Brain microvascular endothelial cell (primary cell): ENCODE measurements around the gene STX4.

Experiments used
- DNase-seq: peaks from one replicate; pipeline ENCODE4 v3.0.0-alpha.2; 2020
- H3K27ac ChIP-seq: fragments of 250-450 bp; sonication (Bioruptor Pico); 2 replicates; pipeline ENCODE4 v1.5.1; 2020; ENCODE audit warnings: mild to moderate bottlenecking, moderate library complexity
- H3K27me3 ChIP-seq: fragments of 250-450 bp; sonication (Bioruptor Pico); replicated peaks from 2 replicates; pipeline ENCODE4 v1.5.1; 2020; ENCODE audit warnings: mild to moderate bottlenecking
- H3K36me3 ChIP-seq: fragments of 250-450 bp; sonication (Bioruptor Pico); replicated peaks from 2 replicates; pipeline ENCODE4 v1.5.1; 2020; ENCODE audit warnings: mild to moderate bottlenecking
- H3K4me3 ChIP-seq: 2 replicates; pipeline ENCODE4 v1.5.1; 2011; ENCODE audit warnings: low read depth, mild to moderate bottlenecking, control low read depth, low read length, moderate library complexity
- in situ Hi-C: cut with HindIII; loops from 2 replicates; pipeline ENCODE4 v1.10.0; 2017; ENCODE audit warnings: low sequenced_read_pairs, low pct_ligation_motif_present
- TF ChIP-seq, protein P1 (sequence below): IDR thresholded peaks from 2 replicates; pipeline ENCODE4 v1.5.1; 2011; ENCODE audit warnings: low read depth, mild to moderate bottlenecking, moderate library complexity, low read length, control low read depth, inconsistent platforms; ENCODE audit errors: missing control alignments

STX4 gene, protein sequence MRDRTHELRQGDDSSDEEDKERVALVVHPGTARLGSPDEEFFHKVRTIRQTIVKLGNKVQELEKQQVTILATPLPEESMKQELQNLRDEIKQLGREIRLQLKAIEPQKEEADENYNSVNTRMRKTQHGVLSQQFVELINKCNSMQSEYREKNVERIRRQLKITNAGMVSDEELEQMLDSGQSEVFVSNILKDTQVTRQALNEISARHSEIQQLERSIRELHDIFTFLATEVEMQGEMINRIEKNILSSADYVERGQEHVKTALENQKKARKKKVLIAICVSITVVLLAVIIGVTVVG

DNA sequence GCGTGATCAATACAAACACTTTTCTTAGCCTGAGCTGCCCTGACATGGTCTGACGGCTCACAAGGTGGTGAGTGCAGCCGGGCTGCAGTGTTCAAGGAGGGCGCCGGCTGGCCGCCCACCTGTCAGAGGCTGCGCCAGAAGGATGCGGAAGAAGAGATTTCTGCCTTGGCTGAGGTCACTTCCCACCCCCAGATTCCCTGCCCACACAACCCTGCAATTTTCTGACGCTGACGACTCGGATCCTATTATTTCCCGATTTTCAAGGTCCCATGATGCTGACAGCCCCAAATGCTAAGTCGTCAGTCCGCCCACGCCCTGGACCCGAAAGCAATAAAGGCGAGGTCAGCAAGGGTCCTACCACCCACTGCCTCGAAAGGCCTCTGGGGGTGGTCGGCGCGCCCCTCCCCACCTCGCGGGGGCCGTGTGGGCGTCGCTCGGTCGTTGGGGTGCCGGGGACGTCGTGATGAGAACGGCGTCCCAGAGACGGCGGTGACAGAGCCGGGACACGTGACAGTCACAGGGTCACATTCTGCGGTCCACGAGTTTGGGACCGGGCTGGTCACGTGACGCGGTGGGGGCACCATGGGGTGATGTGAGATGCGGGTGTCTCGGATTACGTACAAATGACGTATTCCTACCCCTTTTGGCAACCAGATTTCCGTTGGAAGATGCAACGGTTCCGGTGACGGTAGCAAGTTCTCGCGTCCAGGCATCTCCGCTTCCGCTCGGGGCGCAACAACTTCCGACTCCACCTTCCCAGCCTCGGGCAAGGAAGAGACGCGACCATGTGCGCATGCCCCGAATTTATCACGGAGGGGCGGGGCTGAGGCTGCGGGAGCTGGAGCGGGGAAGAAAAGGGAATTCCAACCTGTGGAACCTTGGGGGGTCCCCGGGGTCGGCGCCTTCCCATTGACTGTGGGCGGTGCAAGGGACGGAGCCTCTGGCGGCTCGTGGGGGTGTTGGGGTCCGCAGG, at the start of gene STX4:
Gene STX4, plus strand, starts transcription at position 823 of the 973 bp plus-strand sequence. CDS start 248 bp downstream, outside the sequence.
- in situ Hi-C loops: no loop called here
- Histone ChIP-seq H3K36me3 (peaks cover 15% of the 10 kb centered on the region), H3K27ac (peak within 1 kb of the TSS; percentile 87), H3K4me3 (peak within 1 kb of the TSS; percentile 99), H3K27me3 (no peaks in the 10 kb centered on the region)
- peak; percentile 97 for DNase-seq
- TF ChIP-seq, protein P1, sequence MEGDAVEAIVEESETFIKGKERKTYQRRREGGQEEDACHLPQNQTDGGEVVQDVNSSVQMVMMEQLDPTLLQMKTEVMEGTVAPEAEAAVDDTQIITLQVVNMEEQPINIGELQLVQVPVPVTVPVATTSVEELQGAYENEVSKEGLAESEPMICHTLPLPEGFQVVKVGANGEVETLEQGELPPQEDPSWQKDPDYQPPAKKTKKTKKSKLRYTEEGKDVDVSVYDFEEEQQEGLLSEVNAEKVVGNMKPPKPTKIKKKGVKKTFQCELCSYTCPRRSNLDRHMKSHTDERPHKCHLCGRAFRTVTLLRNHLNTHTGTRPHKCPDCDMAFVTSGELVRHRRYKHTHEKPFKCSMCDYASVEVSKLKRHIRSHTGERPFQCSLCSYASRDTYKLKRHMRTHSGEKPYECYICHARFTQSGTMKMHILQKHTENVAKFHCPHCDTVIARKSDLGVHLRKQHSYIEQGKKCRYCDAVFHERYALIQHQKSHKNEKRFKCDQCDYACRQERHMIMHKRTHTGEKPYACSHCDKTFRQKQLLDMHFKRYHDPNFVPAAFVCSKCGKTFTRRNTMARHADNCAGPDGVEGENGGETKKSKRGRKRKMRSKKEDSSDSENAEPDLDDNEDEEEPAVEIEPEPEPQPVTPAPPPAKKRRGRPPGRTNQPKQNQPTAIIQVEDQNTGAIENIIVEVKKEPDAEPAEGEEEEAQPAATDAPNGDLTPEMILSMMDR: no peak

DNA sequence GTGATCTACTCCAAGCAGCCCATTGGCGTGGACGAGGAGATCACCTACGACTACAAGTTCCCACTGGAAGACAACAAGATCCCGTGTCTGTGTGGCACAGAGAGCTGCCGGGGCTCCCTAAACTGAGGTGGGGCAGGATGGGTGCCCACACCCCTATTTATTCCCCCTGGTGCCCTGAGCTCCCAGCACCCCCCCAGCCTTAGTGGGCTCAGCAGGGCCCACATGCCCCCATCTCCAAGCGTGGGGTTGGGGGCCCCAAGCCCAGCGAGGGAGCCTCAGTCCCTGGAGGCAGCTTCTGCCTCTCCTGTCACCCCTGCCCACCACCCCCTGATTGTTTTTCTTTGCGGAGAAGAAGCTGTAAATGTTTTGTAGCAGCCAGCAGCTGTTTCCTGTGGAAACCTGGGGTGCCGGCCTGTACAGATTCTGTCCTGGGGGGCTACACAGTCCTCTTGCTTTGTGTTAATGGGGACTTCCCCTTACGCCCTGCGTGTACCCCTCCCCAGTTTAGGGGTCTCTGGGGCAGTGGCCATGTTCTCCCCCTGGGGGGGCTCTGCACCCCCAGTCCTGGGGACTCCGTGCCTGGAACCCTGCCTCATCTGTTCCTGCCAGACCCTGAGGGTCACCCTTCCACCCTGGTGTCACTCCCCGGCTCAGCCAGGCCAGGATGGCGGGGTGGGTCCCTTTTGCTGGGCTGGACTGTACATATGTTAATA, 49.3 kb upstream of the STX4 start:
- DNase-seq: no peak
- TF ChIP-seq, protein P1: no peak
- no peak overlapping the region for H3K4me3 ChIP-seq
- no peaks in the 10 kb centered on the region for H3K27me3 ChIP-seq
- no peak overlapping the region for H3K27ac ChIP-seq
- peaks cover 21% of the 10 kb centered on the region for H3K36me3 ChIP-seq
- in situ Hi-C loops: no loop called here

DNA sequence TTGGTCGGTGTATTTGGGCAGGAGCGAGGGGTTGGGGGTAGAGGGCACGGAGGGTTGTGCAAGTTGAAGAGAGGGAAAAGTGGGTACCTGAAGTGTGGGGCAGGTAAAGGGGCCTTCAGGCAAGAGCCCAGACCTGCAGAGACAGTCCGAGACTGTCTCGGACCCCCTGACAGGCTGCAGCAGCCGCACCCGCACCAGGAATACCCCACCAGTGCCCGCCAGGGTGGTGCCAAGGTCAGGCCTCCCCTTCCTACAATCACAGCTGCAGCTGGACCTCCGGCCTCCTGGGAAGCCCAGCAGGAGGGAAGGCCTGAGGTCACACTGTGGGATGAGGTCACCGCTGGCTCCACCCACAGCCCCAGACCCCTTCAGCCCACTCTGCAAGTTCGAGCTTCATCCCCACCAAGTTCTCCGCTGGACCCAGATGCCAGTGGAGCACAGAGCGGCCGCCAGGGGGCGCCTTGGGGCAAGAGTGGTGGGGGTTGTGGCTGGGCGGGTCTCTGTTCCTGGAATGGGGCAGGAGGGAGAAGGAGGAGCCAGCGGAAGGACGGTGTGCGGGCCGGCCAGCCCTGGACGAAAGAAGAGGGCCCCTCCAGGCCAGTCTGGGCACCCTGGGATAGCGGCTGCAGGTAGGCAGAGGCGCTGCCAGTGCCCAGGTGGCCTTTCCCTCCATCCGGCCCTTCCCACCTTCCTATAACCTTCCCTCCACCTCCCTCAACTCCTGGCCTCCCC, 48.5 kb upstream of the STX4 start, which contains the start of gene HSD3B7:
Gene HSD3B7, plus strand, starts transcription at position 539 of the 732 bp plus-strand sequence. CDS start 452 bp downstream, outside the sequence.
- Histone ChIP-seq H3K27ac (no peak within 1 kb of the TSS), H3K27me3 (no peaks in the 10 kb centered on the region), H3K36me3 (peaks cover 16% of the 10 kb centered on the region), H3K4me3 (peak within 1 kb of the TSS; percentile 35)
- in situ Hi-C loops: no loop called here
- TF ChIP-seq, protein P1: peak; percentile 96
- peak; percentile 61 for DNase-seq

DNA sequence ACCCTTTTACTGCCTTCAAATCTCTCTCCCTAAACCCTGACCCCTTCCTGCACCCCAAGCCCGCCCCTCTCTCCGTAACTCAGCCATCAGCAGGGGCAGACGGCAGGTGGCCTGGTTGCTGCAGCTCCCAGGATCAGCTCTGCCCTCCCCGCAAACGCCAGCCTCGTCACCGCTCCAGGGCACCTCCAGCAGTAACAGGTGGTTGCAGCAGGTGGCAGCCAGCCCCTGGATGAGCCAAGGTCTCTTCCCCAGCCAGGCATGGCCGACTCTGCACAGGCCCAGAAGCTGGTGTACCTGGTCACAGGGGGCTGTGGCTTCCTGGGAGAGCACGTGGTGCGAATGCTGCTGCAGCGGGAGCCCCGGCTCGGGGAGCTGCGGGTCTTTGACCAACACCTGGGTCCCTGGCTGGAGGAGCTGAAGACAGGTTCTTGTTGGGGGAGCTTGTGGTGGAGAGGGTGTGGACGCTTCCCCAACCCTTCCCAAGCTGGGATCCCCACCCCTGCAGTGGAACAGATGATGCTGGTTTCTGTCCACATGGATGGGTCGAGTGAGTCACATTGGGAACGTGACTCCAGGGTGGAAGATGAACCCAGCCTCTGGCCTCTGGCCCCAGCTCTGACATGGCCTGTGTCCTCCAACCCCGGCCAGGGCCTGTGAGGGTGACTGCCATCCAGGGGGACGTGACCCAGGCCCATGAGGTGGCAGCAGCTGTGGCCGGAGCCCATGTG, 47.8 kb upstream of the STX4 start:
- no peak overlapping the region for H3K27ac ChIP-seq
- H3K27me3 ChIP-seq: no peaks in the 10 kb centered on the region
- H3K36me3 ChIP-seq: peaks cover 12% of the 10 kb centered on the region
- H3K4me3 ChIP-seq: peak overlapping the region; percentile 35
- no peak for DNase-seq
- TF ChIP-seq, protein P1: peak; percentile 11
- in situ Hi-C loops: no loop called here
